Keratinocyte (primary cell): ENCODE measurements around the gene NBEA.

Experiments
- EZH2 ChIP-seq: IDR thresholded peaks from one replicate; pipeline ENCODE4 v1.6.1; 2012; ENCODE audit warnings: inconsistent platforms, mild to moderate bottlenecking, low read length, moderate library complexity
- TF ChIP-seq, protein P1 (sequence below), 3 experiments: IDR thresholded peaks in 1 of 3; conservative IDR thresholded peaks in 1 of 3; optimal IDR thresholded peaks in 1 of 3; 2 replicates in 2 of 3; 3 replicates in 1 of 3; pipeline versions ENCODE3 to v1.5.1; 2011; ENCODE audit warnings: low read length in 3 of 3, mild to moderate bottlenecking in 3 of 3, moderate library complexity in 2 of 3, control low read depth in 1 of 3, inconsistent platforms in 1 of 3; ENCODE audit not compliant: insufficient read depth in 2 of 3; ENCODE audit errors: extremely low read depth in 1 of 3

DNA sequence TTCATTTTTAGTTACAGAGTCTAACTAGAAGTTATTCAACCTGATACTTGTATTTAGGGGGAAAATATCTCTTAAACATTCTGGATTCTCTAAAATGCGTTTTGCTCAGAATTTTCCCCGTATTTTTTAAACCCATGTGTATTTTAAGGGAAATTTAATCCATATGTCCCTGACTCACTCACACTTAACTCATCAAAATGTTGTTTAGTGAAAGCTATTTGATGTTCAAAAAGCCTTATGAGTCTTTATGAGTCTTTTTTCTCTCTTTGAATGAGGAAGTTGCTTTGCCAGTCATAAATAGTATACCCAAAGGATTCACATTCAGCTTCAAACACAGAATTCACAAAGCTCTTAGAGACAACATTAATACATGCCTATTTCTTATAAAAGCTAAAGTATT, 518.0 kb downstream of the NBEA start:
- TF ChIP-seq, protein P1, sequence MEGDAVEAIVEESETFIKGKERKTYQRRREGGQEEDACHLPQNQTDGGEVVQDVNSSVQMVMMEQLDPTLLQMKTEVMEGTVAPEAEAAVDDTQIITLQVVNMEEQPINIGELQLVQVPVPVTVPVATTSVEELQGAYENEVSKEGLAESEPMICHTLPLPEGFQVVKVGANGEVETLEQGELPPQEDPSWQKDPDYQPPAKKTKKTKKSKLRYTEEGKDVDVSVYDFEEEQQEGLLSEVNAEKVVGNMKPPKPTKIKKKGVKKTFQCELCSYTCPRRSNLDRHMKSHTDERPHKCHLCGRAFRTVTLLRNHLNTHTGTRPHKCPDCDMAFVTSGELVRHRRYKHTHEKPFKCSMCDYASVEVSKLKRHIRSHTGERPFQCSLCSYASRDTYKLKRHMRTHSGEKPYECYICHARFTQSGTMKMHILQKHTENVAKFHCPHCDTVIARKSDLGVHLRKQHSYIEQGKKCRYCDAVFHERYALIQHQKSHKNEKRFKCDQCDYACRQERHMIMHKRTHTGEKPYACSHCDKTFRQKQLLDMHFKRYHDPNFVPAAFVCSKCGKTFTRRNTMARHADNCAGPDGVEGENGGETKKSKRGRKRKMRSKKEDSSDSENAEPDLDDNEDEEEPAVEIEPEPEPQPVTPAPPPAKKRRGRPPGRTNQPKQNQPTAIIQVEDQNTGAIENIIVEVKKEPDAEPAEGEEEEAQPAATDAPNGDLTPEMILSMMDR (optimal IDR thresholded peaks at IDR 0.05 in 1 of 3, IDR thresholded peaks at IDR 0.05 in 1 of 3, conservative IDR thresholded peaks at IDR 0.05 in 1 of 3; ENCODE audit: extremely low read depth in 1 of 3, insufficient read depth in 2 of 3, low read length in 3 of 3): no peak
- TF ChIP-seq EZH2: no peak
